ENCODE data around the gene ATP5ME.
"Not testable (repeated sequence)": the region's sequence is repeated elsewhere in the genome, so short reads cannot be mapped to it uniquely, and the experiment has no call there.

ATP5ME gene

DNA sequence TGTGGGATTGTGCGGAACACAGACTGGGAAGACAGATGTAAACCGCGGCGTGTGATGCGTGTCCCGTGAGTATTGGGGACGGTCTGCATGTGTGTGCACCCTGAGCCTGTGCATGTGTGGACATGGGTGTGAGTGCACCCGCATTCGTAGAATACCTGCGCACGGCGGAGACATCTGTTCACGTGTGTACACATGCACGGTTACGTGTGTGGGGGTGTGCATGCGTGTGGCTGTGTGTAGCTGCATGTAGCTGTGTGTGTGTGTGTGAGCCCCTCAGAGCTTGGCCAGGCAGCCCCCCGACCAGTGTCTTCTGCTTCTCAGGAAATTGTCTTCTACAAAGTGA, 19.6 kb downstream of the ATP5ME start:
- no peak for DNase-seq (ENCODE audit: low spot score)

DNA sequence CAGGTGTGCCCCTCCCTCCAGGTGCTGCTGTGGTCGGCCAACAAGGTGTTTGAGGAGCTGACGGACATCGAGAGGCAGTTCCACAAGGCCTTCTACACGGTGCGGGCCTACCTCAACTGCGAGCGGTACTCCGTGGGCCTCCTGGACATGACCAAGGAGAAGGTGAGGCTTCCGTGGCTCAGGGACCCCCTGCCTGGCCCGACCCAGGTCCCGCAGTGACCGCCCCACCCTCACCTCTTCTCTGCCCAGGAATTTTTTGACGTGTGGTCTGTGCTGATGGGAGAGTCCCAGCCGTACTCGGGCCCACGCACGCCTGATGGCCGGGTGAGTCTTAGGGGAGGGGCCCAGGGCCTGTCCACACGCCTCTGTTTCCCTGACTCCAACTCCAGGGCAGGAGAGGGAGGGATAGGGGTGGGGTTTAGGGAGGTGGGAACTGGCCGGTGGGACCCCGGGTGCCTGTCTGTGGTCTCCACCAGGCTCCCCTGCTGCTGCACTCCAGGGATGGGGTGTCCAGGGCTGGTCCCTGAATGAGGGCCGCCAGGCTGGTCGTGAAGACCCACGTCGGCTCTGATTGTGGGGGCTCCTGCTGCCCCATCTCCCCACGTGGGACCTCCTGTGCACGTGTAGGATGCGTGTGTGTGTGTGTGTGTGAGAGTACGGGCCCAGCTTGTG, 20.1 kb downstream of the ATP5ME start:
- DNase-seq (ENCODE audit: low spot score), result no peak

DNA sequence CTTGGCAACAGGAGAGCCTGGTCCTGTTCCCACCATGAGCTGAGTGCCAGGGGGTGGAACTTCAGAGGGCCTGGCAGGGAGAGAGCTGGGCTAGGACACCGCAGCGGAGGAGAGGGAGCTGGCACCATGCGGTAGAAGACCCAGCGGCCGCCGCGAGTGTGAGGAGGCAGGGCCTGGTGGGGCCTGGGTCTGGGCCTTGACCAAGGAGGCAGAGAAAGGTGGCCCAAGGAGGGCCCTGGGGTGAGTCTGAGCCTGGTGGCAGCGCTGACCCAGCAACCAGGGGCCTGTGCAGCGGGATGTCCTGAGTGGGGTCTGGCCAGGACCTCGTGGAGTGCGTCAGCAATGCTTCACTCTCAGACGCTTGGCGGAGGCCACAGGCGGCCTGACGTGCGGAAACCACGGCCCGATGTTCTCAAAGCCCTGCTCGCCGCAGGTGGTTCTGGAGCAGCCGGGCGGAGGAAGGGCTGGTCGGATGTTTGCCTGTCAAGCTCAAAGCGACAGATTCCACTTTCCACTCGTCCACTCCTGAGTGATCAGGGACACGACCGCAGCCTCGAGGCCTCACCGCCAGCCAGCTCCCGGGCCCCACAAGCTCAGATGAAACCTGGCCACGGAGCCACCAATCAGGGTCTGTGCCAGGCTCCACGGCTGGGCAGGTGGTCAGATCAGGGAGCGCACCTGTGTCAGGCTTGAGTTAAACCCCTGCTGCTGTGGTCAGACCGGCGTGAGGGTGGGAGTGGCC, 20.8 kb downstream of the ATP5ME start:
- DNase-seq (ENCODE audit: low spot score), result no peak

DNA sequence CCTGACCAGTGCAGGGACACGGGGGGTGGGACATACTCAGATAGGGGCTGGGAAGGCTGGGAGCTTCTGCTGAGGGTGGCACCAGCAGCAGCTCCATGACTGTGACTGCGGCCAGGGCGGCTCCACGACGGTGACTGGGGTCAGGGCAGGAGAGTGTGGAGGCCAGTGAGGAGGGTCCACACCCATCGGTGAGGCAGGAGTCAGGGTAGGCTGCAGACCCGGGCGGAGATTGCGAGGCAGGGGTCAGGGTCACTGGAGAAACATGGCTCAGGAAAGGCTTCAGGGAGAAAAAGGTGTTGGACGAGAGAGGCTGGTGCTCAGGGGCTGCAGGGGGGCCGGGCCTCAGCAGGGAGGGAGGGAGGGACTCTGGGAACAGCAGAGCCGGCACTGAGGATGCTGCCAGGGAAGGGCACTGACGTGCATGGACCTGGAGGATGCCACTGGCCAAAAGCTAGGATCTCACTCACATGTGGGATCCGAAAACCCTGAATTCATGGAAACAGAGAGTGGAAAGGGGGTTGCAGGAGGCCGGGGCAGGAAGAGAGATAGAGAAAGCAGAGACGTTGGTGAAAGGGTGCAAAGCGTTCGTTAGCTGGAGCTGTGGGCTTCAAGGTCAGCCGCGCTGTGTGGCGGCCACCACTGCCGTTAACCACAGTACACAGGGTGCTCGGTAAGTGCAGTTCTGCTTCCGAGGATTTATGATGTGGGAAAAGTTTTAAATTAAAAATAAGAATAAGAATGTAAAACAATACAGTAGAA, 22.0 kb downstream of the ATP5ME start:
- no peak for DNase-seq (ENCODE audit: low spot score)

DNA sequence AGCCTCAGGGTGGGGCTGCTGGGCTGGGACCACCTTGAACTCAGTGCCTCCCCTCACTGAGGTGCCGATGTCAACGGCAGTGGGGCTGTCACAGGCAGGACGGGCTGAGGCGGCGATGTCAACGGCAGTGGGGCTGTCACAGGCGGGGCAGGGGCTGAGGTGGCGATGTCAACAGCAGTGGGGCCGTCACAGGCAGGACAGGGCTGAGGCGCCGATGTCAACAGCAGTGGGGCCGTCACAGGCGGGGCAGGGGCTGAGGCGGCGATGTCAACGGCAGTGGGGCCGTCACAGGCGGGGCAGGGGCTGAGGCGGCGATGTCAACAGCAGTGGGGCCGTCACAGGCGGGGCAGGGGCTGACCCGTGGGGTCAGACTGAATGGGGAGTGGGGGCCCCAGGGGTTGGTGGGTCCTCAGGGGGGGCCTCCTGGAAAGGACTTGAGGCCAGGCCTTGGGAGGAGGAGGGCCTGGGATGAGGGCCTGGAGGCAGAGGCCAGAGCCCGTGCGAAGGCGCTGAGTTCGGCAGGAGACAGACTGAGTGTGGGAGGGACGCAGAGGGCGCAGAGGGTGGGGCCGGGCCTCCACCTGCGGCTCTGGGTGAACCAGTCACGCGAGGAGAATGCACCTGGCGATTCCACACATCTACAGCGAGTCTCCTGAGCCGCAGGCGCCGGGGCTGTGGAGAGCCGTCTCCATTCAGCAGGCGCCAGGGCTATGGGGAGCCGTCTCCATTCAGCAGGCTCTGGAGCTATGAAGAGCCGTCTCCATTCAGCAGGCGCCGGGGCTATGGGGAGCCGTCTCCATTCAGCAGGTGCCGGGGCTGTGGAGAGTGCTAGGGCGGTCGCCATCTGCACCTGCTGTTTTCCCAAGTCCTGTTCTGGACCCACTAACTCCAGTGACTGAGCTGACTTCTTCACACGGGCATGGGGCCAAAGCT, 22.9 kb downstream of the ATP5ME start:
- DNase-seq (ENCODE audit: low spot score), result no peak

DNA sequence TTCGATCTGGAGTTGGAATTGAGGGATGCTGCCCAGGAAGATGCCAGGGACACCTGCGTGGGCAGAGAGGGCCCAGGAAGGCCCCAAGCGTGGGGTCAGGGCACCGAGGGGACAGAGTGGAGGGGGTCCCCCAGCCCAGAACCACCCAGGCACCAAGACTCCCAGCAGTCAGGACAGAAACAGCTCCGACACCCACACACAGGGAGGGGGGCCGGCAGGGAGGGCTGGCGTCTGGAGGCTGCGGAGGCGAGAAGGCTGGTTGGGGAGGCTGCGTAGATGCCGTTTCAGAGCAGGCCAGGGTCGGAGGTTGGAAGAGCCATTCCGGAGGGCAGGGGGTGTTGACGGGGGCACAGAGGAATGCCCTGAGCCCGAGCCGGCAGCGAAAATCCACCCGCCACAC, 23.6 kb downstream of the ATP5ME start:
- DNase-seq (ENCODE audit: low spot score), result no peak

DNA sequence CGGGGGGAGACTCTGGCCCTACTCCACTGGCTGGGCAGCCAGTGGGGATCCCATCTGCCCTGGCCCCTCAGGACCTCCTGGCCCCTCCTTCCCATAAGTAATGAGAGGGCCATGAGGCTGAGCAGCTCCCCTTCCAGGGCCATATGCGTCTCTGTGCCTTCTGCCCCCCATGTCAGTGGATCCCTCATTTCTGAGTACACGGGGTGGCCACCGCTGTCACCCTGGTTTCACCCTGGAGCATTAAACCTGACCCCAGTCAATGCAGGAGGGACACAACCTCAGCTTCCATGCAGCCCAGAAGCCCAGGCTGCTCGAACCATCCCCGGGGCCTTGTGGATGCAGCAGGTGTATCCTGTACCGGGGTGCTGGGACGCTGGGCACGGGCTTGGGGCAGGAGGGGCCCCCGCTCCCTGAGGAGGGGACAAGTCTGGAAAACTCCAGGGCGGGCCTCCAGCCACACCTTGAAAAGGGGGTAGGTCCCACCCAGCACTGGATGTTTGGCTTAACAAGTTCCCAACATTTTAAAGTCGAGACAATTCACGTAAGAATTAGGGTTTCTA, 24.2 kb downstream of the ATP5ME start:
- no peak for DNase-seq (ENCODE audit: low spot score)

DNA sequence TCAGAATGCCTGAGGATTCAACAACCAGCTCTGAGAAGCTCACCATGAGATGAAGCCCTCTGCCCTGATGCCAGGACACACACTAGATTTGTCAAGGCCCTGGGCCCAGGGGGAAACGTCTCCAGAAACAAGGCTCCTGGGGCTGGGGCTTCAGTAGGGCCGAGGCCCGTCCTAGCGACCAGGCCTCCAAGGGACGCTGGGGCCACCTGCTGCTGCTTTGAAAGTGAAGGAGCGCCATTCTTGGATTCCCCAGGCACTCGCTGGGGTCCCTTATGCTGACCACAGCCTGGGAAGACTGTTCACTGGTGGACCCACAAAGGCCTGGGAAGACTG, 24.8 kb downstream of the ATP5ME start:
- no peak for DNase-seq (ENCODE audit: low spot score)

DNA sequence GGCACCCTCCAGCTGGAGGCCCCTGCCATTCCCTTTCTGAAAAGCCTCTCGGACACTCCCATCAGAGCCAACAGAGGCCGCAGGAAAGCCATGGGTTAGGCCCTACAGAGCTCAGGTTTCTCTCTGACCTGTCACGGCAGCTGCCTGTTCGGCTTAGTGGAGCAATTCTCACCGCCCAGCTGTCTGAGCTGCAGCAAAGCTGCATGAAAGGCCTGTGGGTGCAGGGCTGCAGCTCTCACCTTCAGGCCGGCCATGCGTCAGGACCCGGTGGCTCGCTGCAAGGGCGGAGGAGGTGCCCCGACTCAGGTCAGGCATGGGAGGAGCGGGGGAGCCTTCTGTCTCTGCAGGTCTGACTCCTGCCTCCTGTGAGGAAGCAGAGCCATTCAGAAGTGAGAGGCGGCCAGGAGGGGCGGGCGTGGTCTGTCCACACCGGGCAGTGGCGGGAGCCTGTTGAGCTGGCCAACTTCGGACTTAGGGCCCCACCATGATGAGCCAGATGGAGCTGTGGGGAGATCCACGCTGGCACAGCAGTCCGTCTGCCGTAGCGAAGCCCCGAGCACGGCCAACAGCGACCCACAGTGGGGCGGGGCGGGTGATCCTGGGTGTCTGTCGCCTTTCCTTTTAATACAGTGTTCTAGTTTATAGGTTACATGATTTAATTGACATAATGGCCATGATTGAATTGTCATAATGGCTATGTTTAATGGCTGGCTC, 25.3 kb downstream of the ATP5ME start:
- DNase-seq (ENCODE audit: low spot score), result no peak

DNA sequence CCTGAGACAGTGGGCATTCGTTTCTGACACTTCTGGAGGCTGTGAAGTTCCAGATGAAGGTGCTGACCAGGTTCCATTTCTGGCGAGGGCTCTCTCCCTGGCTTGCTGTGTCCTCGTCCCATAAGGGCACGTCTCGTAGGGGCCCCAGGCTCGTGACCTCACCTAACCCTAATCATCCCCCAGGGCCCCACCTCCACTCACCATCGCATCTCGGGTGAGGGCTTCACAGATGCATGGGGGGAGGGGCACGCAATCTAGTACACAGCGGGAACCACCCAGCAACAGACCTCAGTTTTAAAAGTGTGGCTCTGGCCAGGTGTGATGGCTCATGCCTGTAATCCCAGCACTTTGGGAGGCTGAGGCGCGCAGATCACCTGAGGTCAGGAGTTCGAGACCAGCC, 26.6 kb downstream of the ATP5ME start:
- DNase-seq (ENCODE audit: low spot score), result no peak

DNA sequence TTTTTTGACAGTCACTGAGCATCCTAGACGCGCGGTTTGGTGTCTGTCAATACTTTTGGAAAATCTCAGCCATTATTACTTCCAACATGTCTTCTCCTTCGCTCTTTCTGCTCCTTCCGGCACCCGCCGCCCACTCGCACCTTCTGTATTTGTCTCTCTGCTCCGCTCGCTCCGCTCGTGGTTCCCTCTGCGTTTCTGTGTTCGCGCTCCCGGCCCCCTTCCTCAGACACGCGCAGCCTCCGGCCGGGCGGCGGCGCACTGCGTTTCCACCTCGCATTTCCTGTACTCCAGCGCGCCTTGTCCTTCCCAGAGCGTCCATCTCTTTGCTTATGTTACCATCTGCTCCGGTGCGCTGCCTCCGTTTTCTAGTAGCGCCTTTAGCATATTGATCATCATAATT, 27.6 kb downstream of the ATP5ME start:
- no peak for DNase-seq (ENCODE audit: low spot score)

DNA sequence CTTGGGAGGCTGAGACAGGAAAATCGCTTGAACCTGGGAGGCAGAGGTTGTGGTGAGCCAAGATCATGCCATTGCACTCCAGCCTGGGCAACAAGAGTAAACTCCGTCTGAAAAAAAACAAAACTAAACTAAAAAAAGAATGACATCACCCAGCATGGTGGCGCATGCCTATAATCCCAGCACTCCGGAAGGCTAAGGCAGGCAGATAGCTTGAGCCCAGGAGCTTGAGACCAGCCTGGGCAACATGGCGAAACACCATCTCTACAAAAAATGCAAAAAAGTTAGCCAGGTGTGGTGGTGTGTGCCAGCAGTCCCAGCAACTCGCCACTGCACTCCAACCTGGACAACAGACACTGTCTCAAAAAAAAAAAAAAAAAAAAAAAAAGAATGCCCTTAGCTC, 31.7 kb downstream of the ATP5ME start:
- not testable (repeated sequence) for DNase-seq (ENCODE audit: low spot score)

DNA sequence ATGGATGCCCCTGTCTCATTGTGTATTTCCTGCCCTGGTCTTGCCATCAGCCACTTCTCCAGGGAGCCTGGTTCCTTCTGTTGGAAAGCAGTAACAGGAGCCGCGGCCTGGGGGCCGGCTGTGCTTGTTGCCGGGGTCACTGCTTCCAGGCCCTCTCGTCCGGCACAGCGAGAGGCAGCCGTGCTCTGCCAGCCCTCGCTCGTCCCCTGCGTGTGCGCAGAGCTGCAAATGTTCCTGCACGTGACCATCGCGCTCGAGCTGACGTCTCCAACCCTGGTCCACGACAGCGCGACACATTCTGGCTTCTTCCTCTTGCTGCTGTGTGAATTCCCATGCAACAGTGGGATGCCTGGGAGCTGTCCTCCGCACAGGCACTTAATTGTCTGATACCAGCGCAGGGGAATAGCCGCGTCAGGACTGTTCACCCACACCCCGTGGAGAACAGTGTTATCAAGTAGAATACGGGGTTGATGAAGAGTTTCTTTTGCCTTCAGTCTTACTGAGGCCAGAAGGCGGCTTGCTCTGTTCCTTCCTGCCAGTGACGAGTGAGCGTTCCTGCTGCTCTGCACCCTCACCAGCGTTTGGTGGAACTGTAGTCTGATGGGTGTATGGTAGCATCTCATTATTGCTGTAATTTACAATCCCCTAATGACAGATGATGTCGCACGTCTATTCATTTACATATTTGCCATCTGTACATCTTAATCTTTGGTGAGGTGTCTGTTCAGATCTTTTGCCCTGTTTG, 36.4 kb downstream of the ATP5ME start:
- no peak for DNase-seq (ENCODE audit: low spot score)

DNA sequence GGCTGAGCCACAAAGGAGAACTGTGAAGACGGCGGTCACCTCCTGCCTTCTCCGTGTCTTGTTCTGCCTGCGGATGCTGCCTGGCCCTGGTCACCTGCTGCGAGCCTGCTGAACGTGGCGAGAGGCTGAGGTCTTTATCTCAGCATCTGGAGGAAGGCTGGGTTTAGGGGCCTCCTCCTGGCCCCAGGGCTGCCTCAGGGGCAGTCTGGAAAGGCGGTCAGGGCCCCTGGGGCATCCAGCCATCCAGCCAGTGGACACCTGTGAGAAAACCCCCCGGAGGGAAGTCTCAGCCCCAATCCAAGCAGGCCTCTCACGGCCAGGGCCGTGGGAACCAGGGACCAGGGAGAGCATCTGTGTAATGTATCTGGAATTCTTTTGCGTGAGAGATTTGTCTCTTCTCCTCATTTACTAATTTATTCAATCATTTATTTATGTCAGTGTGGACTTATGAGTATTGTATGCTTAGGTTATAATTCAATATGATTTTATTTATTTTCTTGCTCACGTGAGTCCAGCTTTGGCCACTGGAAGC, 37.4 kb downstream of the ATP5ME start:
- no peak for DNase-seq (ENCODE audit: low spot score)

DNA sequence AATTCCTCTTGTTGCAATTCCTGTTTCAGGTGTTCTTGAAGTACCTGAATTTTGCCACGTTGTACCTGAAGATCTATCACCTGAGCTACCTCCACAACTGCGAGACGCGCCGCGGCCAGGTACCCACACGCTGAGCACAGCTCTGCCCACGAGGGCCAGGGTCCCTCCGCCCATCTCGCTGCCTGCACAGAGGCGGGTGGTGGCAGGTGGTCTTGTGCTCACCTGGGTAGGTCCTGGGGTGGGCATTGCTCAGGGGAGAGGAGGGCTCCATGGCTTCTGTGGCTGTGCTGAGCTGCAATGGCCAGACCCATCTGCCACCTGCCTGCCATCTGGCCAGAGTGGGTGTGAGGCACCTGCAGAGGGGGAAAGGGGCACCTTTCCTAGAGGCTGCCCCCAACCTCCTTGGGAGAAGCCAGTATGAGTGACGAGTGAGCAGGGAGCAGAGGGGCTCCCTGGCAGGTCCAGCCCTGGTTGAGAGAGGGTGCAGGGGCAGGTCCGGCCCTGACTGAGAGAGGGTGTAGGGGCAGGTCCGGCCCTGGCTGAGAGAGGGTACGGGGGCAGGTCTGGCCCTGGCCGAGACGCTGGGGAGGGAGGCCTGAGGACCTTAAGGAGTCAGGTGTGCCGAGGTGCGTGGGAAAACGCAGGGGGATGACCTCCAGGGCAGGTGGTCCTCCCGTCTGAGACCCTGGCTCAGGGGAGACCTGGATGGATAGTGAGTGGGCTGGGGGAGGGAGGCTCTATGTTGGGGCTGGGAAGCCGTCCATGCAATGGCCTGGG, 38.0 kb downstream of the ATP5ME start:
- no peak for DNase-seq (ENCODE audit: low spot score)

DNA sequence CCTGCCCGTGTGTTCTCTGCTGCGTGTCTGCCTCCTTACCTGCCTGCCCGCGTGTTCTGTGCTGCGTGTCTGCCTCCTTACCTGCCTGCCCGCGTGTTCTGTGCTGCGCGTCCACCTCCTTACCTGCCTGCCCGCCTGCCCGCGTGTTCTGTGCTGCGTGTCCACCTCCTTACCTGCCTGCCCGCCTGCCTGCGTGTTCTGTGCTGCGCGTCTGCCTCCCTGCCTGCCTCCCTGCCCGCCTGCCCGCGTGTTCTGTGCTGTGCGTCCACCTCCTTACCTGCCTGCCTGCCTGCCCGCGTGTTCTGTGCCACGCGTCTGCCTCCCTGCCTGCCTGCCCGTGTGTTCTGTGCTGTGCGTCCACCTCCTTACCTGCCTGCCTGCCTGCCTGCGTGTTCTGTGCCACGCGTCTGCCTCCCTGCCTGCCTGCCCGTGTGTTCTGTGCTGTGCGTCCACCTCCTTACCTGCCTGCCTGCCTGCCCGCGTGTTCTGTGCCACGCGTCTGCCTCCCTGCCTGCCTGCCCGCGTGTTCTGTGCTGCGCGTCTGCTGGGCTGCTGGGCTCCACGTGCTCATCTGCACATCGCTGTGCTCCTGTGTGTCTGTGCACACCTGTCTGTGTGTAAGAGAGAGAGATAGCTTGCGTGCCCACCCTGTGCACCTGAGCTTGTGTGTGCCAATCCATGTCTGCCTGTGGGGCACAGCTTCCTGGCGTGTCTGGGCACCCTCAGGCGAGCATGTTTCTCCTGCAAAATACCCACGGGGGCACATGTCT, 38.8 kb downstream of the ATP5ME start:
- not testable (repeated sequence) for DNase-seq (ENCODE audit: low spot score)

DNA sequence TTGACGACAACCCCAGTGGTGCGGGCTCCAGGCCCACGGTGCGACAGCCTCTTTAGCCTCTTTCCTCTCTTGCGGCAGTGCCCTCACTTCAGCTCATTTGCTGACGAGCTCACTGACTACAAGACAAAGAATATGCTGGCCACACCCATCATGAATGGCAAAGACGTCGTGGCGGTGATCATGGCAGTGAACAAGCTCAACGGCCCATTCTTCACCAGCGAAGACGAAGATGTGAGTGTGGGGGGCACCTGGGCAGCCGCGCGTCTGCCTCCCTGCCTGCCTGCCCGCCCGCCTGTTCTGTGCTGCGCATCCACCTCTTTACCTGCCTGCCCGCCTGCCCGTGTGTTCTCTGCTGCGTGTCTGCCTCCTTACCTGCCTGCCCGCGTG, 39.5 kb downstream of the ATP5ME start:
- DNase-seq (ENCODE audit: low spot score), result no peak

DNA sequence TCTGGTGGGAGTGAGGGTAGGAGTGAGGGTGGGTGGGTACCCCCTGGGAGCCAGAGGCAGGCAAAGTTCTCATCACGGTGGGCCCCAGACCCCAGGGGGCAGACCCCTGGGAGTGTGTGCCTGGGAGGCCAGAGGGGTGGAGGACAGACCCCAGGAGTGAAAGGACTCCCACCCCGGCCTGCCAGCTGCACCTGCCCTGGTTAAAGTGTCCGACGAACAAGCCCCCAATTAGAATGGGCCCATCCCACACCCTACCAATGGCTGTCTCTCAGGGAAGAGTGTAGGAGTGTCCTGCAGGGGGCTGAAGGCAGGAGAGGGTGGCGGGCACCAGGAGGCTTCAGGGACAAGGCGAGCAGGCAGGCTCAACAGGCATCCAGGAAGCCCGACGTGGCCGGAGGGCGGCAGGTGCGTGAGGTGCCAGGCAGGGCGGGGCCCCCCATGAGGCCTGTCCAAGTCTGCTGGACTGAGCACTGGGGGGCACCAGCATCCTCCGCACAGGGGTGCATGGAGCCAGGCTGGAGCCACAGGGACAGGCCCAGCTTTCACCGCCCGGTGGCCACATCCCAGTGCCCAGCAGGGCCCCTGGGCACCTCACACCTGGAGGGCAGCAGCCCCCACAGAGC, 40.0 kb downstream of the ATP5ME start:
- no peak for DNase-seq (ENCODE audit: low spot score)

Measured in activated CD4-positive, alpha-beta T cell treated with anti-CD3 and anti-CD28 coated beads, Interleukin-2, Interleukin-4, amounts not matched to agents 100 ng/mL and 50 ng/mL, durations not matched to agents 16 hours and 8 hours (primary cell).